Measurements from ENCODE around the gene MBD3L1.

The MBD3L1 gene

GRCh38 chr19:8881512-8881911, 49.3 kb downstream of the MBD3L1 start:
- no peak for DNase-seq

DNA sequence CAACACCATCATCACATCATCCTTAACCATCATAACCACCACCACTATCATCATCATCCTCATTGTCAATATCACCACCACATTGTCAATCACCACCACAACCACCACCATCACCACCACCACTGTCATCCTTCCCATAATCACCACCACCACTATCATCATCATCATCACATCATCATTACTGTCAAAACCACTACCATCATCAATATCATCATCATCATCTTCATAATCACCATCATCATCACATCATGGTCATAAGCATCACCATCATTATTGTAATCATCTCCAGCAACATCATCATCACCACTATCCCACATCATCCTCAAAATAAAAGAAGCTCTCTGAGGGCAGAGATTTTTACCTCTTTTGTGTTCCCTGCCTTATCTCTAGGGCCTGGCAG, 52.2 kb downstream of the MBD3L1 start:
- DNase-seq: no peak

DNA sequence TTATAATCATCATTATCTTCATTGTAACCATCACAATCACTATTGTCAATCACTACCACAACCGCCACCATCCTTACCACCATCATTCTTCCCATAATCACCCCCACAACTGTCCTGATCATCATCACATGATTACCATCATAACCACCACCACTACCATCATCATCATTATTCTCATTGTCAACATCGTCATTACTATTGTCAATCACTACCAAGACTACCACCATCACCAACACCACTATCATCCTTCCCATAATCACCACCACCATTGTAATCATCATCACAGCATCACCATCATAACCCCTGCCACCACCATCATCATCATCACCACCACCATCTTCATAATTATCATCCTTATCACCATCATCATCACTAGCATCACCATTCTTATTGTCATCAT, 55.2 kb downstream of the MBD3L1 start:
- DNase-seq: no peak

- DNase-seq: no peak
Observed at GRCh38 chr19:8890260-8890659, 58.1 kb downstream of the MBD3L1 start.
